ENCODE measurements around the gene MRTFA. TPM values are rescaled to one million over a fixed set of nuclear protein-coding genes. Genes with fewer than 3 reads are reported as not detected.

MRTFA gene
- total and polyA plus RNA-seq, 2 of the 13 experiments (the other 11 are each of a cell fraction or from before 2014, with no cell fraction given): 2.4 to 8.2 TPM

- TF ChIP-seq NAIF1 (CRISPR knock-in tag; IDR thresholded peaks at IDR 0.05; ENCODE audit: borderline replicate concordance): no peak
- TF ChIP-seq ZBTB4 (CRISPR knock-in tag; IDR thresholded peaks at IDR 0.05; ENCODE audit: borderline replicate concordance): no peak
- no peak for TF ChIP-seq SCMH1 (CRISPR knock-in tag; IDR thresholded peaks at IDR 0.05; ENCODE audit: borderline replicate concordance)
- no peak for TF ChIP-seq ZNF512B (CRISPR knock-in tag; IDR thresholded peaks at IDR 0.05; ENCODE audit: borderline replicate concordance)
- TF ChIP-seq ZNF260 (CRISPR knock-in tag; IDR thresholded peaks at IDR 0.05; ENCODE audit: borderline replicate concordance, low read depth): no peak
- no peak for TF ChIP-seq ZNF691 (CRISPR knock-in tag; IDR thresholded peaks at IDR 0.05; ENCODE audit: borderline replicate concordance, low read depth)
- no peak for TF ChIP-seq PHF20 (CRISPR knock-in tag; IDR thresholded peaks at IDR 0.05)
- TF ChIP-seq MXD3 (CRISPR knock-in tag; IDR thresholded peaks at IDR 0.05): no peak
- no peak for TF ChIP-seq ZNF383 (CRISPR knock-in tag; IDR thresholded peaks at IDR 0.05; ENCODE audit: borderline replicate concordance)
- no peaks in the 10 kb centered on the region for H3K9me3 ChIP-seq (ENCODE audit: low read length)
- in situ Hi-C loops (cut with HindIII; ENCODE audit: extremely low pct_ligation_motif_present, low pct_unique_long_range_greater_than_20kb): no loop called here
- no peak overlapping the region for H3K4me3 ChIP-seq (replicated peaks in 1 of 3; ENCODE audit: insufficient read depth in 1 of 3, low read depth in 2 of 3, low read length in 3 of 3)
- no TSS peak for BruUV-seq (replicated peaks)
- intact Hi-C loops (cut with micrococcal nuclease; ENCODE audit: unreplicated experiment): no loop called here
- no peaks in the 10 kb centered on the region for H4K20me1 ChIP-seq (ENCODE audit: insufficient read depth, low read length)
- H3K4me1 ChIP-seq (ENCODE audit: insufficient read depth, low read length): peaks cover 34% of the 10 kb centered on the region
- no peak overlapping the region for H2AFZ ChIP-seq (ENCODE audit: low read length)
- no peaks in the 10 kb centered on the region for H3K36me3 ChIP-seq (replicated peaks in 1 of 2; ENCODE audit: control insufficient read depth in 1 of 2, insufficient read depth in 2 of 2, low read length in 2 of 2)
- H3K79me2 ChIP-seq (ENCODE audit: insufficient read depth, low read length): no peaks in the 10 kb centered on the region
- ChIA-PET CTCF (ENCODE audit: low intra/inter-chr PET ratio, low total read pairs) (no interaction called here), POLR2A (no interaction called here)
- H3K27me3 ChIP-seq (ENCODE audit: control insufficient read depth in 1 of 2, insufficient read depth in 2 of 2, low read length in 2 of 2): no peaks in the 10 kb centered on the region
- no peak overlapping the region for H3K27ac ChIP-seq (ENCODE audit: extremely low read length, insufficient read depth, low read length)
- 79% methylated on average over 2 of the region's 2 CpGs for WGBS (ENCODE audit: low lambda C conversion rate)
- no peak overlapping the region for H3K9ac ChIP-seq (ENCODE audit: insufficient read depth, low read depth, low read length)
- no peak for FAIRE-seq
- ATAC-seq: no peak
- no peak overlapping the region for H3K4me2 ChIP-seq (ENCODE audit: low read depth, low read length)
- no peak for DNase-seq (ENCODE audit: low spot score)
Measured at GRCh38 chr22:40535642-40536041, 100.9 kb downstream of the MRTFA start.

All from HepG2 (cell line).